HCT116 (cell line): ENCODE results near the gene DOCK10. TPM values are rescaled to one million over a fixed set of nuclear protein-coding genes. Genes with fewer than 3 reads are reported as not detected.

Experiments used
- ATAC-seq: fragments of 200-7000 bp; cut with Tn5 transposase; 2 replicates; pipeline ENCODE4 v1.9.1; 2020; ENCODE audit warnings: mild to moderate bottlenecking, moderate library complexity
- BruUV-seq: library from RNA; stranded (reverse); fragments of 400-500 nt; replicated peaks from 2 replicates; lab custom pipeline; 2021; lab: Mats Ljungman, UMichigan
- CTCF ChIA-PET: fragments of 300-600 bp; sonication (Branson Sonifier 250); formaldehyde crosslinking; loops from one replicate; lab custom pipeline; 2021; ENCODE audit warnings: antibody characterized with exemption; lab: Charles Lee
- POLR2A ChIA-PET: fragments of 300-600, 350-600 bp; sonication (Branson Sonifier 250); formaldehyde crosslinking; loops from one replicate; lab custom pipeline; 2021; ENCODE audit warnings: antibody characterized with exemption; lab: Charles Lee
- RAD21 ChIA-PET, 2 experiments: fragments of 300-600 bp; sonication (Branson Sonifier 250); formaldehyde crosslinking; loops; one replicate each; lab custom pipeline; 2023; ENCODE audit warnings: low total read pairs in 2 of 2; ENCODE audit not compliant: uncharacterized antibody in 2 of 2, unreplicated experiment in 2 of 2, low non-redundant PET in 1 of 2; lab: Charles Lee
- DNase-seq: peaks from one replicate; pipeline ENCODE4 v3.0.0-alpha.2; 2010; ENCODE audit warnings: low read depth, low spot score
- H2AFZ ChIP-seq: fragments of 200-600 bp; shearing (Covaris generic), sonication (generic); 2 replicates; pipeline ENCODE4 v1.6.1; 2017; ENCODE audit warnings: low read depth, mixed run types, mixed read lengths, antibody characterized with exemption, low read length; ENCODE audit not compliant: poor library complexity, severe bottlenecking
- H3K27ac ChIP-seq: 2 replicates; pipeline ENCODE4 v1.5.1; 2012; ENCODE audit warnings: low read depth, low read length
- H3K27me3 ChIP-seq: fragments of 200-600 bp; sonication (generic); 2 replicates; pipeline ENCODE4 v1.6.1; 2016; ENCODE audit warnings: mixed run types, low read length, mixed read lengths; ENCODE audit not compliant: insufficient read depth
- H3K36me3 ChIP-seq, 2 experiments: fragments of 200-500 bp in 1 of 2; fragments of 200-600 bp in 1 of 2; sonication (Bioruptor generic) in 1 of 2; sonication (generic) in 1 of 2; 2 replicates each; pipeline versions ENCODE4 v1.5.1 to v1.6.1; 2014 to 2016; ENCODE audit warnings: low read length in 2 of 2, inconsistent platforms in 1 of 2, mixed read lengths in 1 of 2, mixed run types in 1 of 2; ENCODE audit not compliant: insufficient read depth in 2 of 2, control insufficient read depth in 1 of 2
- H3K4me1 ChIP-seq, 2 experiments: fragments of 200-600 bp in 1 of 2; sonication (generic) in 1 of 2; 2 replicates each; pipeline versions ENCODE4 v1.5.1 to v1.6.1; 2012 to 2017; ENCODE audit warnings: low read length in 2 of 2, inconsistent platforms in 1 of 2, mild to moderate bottlenecking in 1 of 2, mixed read lengths in 1 of 2, mixed run types in 1 of 2, moderate library complexity in 1 of 2; ENCODE audit not compliant: insufficient read depth in 2 of 2, control insufficient read depth in 1 of 2
- H3K4me2 ChIP-seq: fragments of 200-600 bp; sonication (generic); 2 replicates; pipeline ENCODE4 v1.6.1; 2017; ENCODE audit warnings: mixed run types, low read length, mixed read lengths
- H3K4me3 ChIP-seq, 2 experiments: fragments of 200-600 bp in 1 of 2; sonication (generic) in 1 of 2; replicated peaks in 1 of 2; 2 replicates each; pipeline ENCODE4 v1.5.1; 2011 to 2016; ENCODE audit warnings: low read length in 2 of 2, control low read depth in 1 of 2, low read depth in 1 of 2, mild to moderate bottlenecking in 1 of 2, mixed read lengths in 1 of 2, mixed run types in 1 of 2
- H3K79me2 ChIP-seq: fragments of 200-600 bp; sonication (generic); 2 replicates; pipeline ENCODE4 v1.6.1; 2017; ENCODE audit warnings: mild to moderate bottlenecking, mixed run types, low read length, moderate library complexity, mixed read lengths; ENCODE audit not compliant: insufficient read depth
- H3K9ac ChIP-seq: fragments of 200-600 bp; sonication (generic); 2 replicates; pipeline ENCODE4 v1.6.1; 2016; ENCODE audit warnings: low read length, mixed read lengths
- H3K9me2 ChIP-seq: fragments of 200-600 bp; sonication (generic), shearing (Covaris generic); 2 replicates; pipeline ENCODE4 v1.6.1; 2017; ENCODE audit warnings: mixed run types, mild to moderate bottlenecking, moderate library complexity; ENCODE audit not compliant: insufficient read depth
- H3K9me3 ChIP-seq, 2 experiments: fragments of 200-500 bp in 1 of 2; fragments of 200-600 bp in 1 of 2; sonication (Bioruptor generic) in 1 of 2; sonication (generic) in 1 of 2; 2 replicates each; pipeline ENCODE4 v1.6.1; 2014 to 2017; ENCODE audit warnings: low read length in 2 of 2, mixed read lengths in 2 of 2, inconsistent platforms in 1 of 2, low read depth in 1 of 2, mild to moderate bottlenecking in 1 of 2, mixed run types in 1 of 2, moderate library complexity in 1 of 2; ENCODE audit not compliant: control insufficient read depth in 1 of 2, insufficient read depth in 1 of 2
- H4K20me1 ChIP-seq: fragments of 200-600 bp; sonication (generic), shearing (Covaris generic); 2 replicates; pipeline ENCODE4 v1.6.1; 2017; ENCODE audit warnings: mixed run types, mild to moderate bottlenecking, moderate library complexity; ENCODE audit not compliant: insufficient read depth
- ATF3 ChIP-seq: IDR thresholded peaks from 2 replicates; pipeline ENCODE4 v1.6.1; 2012
- CBX3 ChIP-seq: IDR thresholded peaks from 2 replicates; pipeline ENCODE4 v1.6.1; 2012; ENCODE audit warnings: low read depth
- EGR1 ChIP-seq: IDR thresholded peaks from 2 replicates; pipeline ENCODE4 v1.6.1; 2012; ENCODE audit warnings: low read depth
- EZH2 ChIP-seq: fragments of 200-600 bp; sonication (generic); IDR thresholded peaks from 2 replicates; pipeline ENCODE4 v1.6.1; 2017; ENCODE audit warnings: antibody characterized with exemption, mixed run types
- EZH2phosphoT487 ChIP-seq: fragments of 200-600 bp; IDR thresholded peaks from 2 replicates; pipeline ENCODE4 v1.6.1; 2018; ENCODE audit warnings: antibody characterized with exemption, borderline replicate concordance
- FOSL1 ChIP-seq: IDR thresholded peaks from 2 replicates; pipeline ENCODE4 v1.6.1; 2012; ENCODE audit warnings: low read depth
- JUND ChIP-seq: IDR thresholded peaks from 2 replicates; pipeline ENCODE4 v1.6.1; 2012
- REST ChIP-seq: IDR thresholded peaks from 2 replicates; pipeline ENCODE4 v1.6.1; 2012; ENCODE audit warnings: low read depth
- SIN3A ChIP-seq: IDR thresholded peaks from 2 replicates; pipeline ENCODE4 v1.6.1; 2012; ENCODE audit warnings: low read depth
- SRF ChIP-seq: IDR thresholded peaks from 2 replicates; pipeline ENCODE4 v1.6.1; 2012; ENCODE audit warnings: low read depth
- ZBTB33 ChIP-seq: IDR thresholded peaks from 2 replicates; pipeline ENCODE4 v1.6.1; 2011; ENCODE audit warnings: mild to moderate bottlenecking, low read length, moderate library complexity; ENCODE audit not compliant: insufficient replicate concordance; ENCODE audit errors: extremely low read depth
- intact Hi-C: fragments of 100-400 bp; cut with micrococcal nuclease; formaldehyde crosslinking; loops from 2 replicates; pipeline ENCODE4 v1.10.0; 2022
- total RNA-seq: library from RNA; stranded (reverse); gene quantifications from one replicate; pipeline ENCODE4 v1.2.1, GENCODE V29; 2021; ENCODE audit not compliant: unreplicated experiment

Gene DOCK10
- total RNA-seq, 1 experiment from 2014 or later: 0.54 TPM

GRCh38 chr2:224933431-224933830, 108.8 kb downstream of the DOCK10 start (continued):
- TF ChIP-seq REST (no peak), SIN3A (no peak), ZBTB33 (no peak)
- TF ChIP-seq, all 23 proteins: peak for 0

- no peaks in the 10 kb centered on the region for H3K4me1 ChIP-seq
- H3K9me3 ChIP-seq: no peaks in the 10 kb centered on the region
- POLR2A ChIA-PET: no interaction called here
- no TSS peak for BruUV-seq
- H3K27me3 ChIP-seq: no peaks in the 10 kb centered on the region
- no peaks in the 10 kb centered on the region for H3K9me2 ChIP-seq
- intact Hi-C loops: no loop called here
- DNase-seq: no peak
- H3K27ac ChIP-seq: no peak overlapping the region
- CTCF ChIA-PET: no interaction called here
- H3K4me3 ChIP-seq: no peak overlapping the region
- no peak overlapping the region for H3K9ac ChIP-seq
- no peak for ATAC-seq
- RAD21 ChIA-PET: no interaction called here
- H3K4me2 ChIP-seq: no peak overlapping the region
- H3K36me3 ChIP-seq: no peaks in the 10 kb centered on the region
- TF ChIP-seq CBX3 (no peak), JUND (no peak), SRF (no peak), ATF3 (no peak), EZH2phosphoT487 (no peak), EGR1 (no peak), EZH2 (no peak), FOSL1 (no peak), ZBTB33 (no peak)
- H3K79me2 ChIP-seq: no peaks in the 10 kb centered on the region
- H2AFZ ChIP-seq: no peak overlapping the region
- H4K20me1 ChIP-seq: no peaks in the 10 kb centered on the region
Measured at GRCh38 chr2:224932522-224932921, 109.7 kb downstream of the DOCK10 start.
